Measurements from ENCODE around the gene GFI1.

DNA sequence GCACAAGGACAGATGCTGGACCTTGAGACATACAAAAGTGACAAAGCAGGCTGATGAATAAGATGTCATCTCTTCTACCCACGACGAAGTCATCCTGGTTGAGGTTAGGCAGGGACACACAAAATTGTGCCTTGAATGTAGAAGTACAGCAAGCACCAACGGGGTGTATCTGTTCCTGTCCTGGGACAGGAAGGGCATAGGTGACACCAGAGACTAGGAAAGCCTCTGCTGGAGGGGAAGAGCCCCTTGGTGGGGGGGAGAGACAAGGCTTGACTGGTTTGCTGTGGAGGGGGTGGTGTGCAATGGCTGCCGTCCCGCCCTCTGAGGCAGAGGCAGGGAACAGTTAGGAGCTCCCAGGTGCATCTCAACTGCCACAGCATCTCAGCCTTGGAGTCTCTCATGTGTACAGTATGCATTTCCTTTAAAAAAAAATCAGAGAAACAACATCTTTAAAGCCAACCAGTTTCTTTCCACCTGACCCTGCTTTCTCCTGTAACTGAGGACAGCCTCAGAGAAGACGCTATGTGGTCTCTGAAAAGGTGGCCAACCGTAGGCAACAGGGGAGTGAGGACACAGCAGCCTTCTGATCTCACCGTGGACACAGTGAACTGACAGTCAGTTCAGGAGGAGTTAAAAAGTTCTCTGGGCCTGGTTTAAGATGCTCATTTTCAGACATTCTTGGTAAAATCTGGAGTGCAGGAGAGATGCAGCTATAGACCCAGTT, 17.7 kb upstream of the GFI1 start:
- no peak for TF ChIP-seq EZH2 (IDR thresholded peaks at IDR 0.05; ENCODE audit: low read depth, unreplicated experiment)
- TF ChIP-seq, protein P1, sequence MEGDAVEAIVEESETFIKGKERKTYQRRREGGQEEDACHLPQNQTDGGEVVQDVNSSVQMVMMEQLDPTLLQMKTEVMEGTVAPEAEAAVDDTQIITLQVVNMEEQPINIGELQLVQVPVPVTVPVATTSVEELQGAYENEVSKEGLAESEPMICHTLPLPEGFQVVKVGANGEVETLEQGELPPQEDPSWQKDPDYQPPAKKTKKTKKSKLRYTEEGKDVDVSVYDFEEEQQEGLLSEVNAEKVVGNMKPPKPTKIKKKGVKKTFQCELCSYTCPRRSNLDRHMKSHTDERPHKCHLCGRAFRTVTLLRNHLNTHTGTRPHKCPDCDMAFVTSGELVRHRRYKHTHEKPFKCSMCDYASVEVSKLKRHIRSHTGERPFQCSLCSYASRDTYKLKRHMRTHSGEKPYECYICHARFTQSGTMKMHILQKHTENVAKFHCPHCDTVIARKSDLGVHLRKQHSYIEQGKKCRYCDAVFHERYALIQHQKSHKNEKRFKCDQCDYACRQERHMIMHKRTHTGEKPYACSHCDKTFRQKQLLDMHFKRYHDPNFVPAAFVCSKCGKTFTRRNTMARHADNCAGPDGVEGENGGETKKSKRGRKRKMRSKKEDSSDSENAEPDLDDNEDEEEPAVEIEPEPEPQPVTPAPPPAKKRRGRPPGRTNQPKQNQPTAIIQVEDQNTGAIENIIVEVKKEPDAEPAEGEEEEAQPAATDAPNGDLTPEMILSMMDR (conservative IDR thresholded peaks at IDR 0.05; ENCODE audit: low read depth in 2 of 2), result no peak
- TF ChIP-seq, protein P2, sequence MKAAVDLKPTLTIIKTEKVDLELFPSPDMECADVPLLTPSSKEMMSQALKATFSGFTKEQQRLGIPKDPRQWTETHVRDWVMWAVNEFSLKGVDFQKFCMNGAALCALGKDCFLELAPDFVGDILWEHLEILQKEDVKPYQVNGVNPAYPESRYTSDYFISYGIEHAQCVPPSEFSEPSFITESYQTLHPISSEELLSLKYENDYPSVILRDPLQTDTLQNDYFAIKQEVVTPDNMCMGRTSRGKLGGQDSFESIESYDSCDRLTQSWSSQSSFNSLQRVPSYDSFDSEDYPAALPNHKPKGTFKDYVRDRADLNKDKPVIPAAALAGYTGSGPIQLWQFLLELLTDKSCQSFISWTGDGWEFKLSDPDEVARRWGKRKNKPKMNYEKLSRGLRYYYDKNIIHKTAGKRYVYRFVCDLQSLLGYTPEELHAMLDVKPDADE (IDR thresholded peaks at IDR 0.05), result no peak
- TF ChIP-seq, protein P3, sequence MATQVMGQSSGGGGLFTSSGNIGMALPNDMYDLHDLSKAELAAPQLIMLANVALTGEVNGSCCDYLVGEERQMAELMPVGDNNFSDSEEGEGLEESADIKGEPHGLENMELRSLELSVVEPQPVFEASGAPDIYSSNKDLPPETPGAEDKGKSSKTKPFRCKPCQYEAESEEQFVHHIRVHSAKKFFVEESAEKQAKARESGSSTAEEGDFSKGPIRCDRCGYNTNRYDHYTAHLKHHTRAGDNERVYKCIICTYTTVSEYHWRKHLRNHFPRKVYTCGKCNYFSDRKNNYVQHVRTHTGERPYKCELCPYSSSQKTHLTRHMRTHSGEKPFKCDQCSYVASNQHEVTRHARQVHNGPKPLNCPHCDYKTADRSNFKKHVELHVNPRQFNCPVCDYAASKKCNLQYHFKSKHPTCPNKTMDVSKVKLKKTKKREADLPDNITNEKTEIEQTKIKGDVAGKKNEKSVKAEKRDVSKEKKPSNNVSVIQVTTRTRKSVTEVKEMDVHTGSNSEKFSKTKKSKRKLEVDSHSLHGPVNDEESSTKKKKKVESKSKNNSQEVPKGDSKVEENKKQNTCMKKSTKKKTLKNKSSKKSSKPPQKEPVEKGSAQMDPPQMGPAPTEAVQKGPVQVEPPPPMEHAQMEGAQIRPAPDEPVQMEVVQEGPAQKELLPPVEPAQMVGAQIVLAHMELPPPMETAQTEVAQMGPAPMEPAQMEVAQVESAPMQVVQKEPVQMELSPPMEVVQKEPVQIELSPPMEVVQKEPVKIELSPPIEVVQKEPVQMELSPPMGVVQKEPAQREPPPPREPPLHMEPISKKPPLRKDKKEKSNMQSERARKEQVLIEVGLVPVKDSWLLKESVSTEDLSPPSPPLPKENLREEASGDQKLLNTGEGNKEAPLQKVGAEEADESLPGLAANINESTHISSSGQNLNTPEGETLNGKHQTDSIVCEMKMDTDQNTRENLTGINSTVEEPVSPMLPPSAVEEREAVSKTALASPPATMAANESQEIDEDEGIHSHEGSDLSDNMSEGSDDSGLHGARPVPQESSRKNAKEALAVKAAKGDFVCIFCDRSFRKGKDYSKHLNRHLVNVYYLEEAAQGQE (IDR thresholded peaks at IDR 0.05; ENCODE audit: unreplicated experiment), result no peak
- TF ChIP-seq EZH2phosphoT487 (IDR thresholded peaks at IDR 0.05; ENCODE audit: unreplicated experiment), result no peak
